GM19468 (cell line): ENCODE measurements around the gene NOM1.

Experiments
- ATAC-seq: cut with Tn5 transposase; IDR thresholded peaks from one replicate; pipeline ENCODE4 v1.9.1; 2021; ENCODE audit warnings: mild to moderate bottlenecking, moderate library complexity, moderate number of reproducible peaks; ENCODE audit not compliant: unreplicated experiment; ENCODE audit errors: extremely low read depth

NOM1 gene

DNA sequence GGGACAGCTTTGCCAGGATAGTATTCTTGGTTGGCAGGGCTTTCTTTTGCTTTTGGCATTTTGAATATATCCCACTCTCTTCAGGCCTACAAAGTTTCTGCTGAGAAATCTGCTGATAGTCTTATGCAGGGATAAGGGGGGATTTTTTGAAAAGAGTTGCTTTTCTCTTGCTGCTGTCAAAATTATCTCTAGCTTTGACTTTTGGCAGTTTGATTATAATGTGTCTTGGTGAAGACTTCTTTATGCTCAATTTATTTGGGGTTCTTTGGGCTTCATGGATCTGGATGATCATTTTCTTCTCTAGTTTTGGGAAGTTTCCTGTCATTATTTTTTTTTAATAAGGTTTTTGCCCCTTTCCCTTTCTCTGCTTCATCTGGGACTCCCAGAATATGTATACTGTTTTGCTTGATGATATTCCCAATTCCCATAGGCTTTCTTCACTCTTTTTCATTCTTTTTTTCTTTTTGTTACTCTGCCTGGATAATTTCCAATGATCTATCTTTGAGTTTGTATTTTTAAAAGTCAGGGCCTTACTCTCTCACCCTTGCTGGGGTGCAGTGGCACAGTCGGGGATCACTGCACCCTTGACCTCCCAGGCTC lies 29.6 kb downstream of the NOM1 start:
- ATAC-seq: no peak

DNA sequence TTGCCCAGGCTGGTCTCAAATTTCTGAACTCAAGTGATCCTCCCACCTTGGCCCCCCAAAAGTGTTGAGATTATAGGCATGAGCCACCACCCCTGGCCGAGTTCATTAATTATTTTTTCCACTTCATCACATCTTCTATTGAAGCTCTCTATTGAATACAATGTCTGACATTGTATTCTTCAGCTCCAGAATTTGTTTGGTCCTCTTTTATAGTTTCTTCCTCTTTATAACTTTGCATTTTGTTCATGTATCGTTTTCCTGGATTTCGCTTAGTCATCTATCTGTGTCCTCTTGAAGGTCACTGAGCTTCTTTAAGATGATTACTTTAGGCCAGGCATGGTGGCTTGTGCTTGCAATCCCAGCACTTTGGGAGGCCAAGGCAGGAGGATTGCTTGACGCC lies 30.2 kb downstream of the NOM1 start:
- no peak for ATAC-seq

DNA sequence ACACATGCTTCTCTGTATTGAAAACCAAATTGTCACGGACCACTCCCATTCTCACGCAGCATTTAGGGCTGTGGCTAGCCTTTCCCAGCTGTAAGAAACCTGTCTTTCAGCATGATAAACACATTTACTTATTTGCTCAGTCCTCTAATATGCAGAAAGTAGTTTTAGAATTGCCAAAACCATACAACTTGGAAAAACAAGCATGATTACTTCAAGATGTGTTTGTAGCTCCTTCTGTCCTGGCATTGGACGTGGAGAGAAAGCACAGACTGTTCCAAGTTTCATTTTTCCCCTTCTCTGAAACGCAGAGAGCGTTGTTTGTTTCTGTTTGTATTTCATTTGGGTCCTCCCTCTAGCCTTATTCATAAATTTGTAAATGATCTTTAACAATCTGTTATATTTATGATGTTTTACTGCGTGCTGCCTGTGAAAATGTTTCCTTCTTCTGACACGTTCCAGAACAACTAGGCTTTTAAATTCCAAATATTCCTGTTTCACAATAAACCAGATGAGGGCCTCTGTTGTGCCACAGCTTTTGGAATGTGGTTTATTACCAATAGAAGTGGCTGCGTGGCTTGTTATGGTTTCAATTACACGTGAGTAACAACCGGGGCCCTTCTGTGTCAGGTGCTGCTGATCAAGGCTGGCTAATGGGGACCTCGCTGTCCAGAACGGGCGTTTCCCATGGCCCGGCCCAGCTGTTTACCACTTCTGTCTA lies 34.8 kb downstream of the NOM1 start:
- ATAC-seq: no peak

DNA sequence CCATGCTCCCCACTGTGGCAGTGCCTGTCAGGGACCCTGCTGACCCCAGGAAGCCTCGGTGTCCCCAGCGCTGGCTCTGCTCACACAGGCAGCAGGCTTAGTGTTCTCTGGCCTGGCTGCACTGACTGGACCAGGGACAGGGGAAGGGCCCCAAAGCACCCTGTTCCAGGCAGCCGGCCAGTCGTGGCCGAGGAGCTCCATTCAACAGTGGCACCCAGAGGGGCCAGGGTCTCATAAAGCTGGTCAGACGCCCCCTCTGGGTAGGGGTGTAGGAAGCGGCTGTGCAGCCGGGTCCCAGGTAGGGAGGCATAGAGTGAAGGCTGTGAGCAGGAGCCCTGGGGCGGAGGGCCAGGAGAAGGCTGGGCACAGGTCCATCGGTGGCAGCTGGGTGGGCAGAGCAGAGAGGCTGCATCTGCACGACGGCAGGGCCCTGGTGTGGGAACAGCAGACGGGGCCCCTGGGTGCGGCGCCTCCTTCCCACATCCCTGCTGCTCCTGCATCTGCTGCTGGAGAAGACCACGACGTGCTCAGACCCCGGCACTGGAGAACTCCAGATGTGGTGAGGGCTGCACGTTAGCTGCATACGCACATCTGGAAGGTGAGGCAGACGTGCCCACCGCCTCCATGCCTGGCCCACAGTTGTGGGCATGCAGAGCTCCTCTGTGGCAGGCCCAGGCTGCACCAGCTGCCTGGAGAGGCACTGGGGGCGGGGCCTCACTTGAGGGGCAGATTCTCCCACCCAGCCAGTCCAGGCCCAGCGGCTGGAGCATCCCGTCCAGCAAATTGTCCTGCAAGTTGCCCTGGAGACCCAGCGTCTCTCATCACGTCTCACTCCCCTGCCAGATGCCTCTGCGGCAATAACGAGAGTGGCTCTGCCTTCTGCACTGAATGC lies 35.8 kb downstream of the NOM1 start:
- ATAC-seq: no peak

DNA sequence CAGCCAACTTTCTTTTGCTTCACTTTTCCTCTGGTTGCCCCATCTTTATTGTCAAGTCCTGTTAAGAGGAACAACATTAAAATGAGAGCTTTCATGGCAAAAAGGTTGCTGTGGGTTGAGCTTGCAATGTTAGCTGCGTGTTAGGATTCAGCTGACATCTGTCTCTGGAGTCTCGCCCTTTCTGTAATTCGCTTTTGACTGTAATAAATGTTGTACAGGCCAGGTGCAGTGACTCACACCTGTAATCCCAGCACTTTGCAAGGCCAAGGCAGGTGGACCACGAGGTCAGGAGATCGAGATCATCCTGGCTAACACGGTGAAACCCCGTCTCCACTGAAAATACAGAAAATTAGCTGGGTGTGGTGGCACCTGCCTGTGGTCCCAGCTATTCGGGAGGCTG lies 36.9 kb downstream of the NOM1 start:
- no peak for ATAC-seq

DNA sequence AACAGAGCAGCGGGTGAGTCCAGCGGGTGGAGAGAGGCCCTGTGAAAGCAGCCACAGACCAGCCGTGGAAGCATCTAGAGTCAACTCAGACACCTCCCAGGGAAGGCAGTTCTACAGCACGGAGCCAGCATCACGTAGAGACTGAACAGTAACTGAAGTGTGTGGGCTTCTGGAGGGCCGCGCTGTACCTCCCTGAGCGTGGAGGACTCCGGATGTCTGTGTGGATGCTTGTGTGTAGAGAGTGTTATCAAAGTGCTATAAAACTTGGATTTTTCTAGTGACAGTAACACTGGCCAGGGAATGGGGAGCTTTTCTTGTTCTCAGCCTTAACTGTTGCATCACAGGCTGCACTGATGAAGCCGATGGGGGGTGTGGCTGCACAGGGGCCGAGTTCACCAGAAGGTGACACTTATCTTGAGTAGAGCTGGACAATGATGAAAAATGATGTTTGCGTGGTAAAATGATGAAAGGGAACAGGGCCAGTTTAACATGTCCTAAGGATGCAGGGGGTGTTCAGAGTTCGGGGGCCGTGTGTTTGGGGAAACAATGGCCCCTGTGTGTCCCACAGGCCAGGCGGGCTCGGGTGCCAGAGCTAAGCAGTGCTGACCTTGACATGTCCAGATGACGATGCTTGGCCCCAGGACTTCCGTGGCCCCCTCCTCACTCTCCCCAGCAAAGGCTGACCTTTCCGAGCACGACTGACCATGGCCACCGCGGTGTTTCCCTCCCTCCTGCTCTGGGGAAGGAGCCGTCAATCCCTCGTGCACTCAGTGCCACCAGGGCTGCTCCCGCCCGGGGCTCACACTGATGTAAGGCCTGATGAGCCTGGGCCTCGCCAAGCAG lies 39.1 kb downstream of the NOM1 start:
- ATAC-seq: no peak

DNA sequence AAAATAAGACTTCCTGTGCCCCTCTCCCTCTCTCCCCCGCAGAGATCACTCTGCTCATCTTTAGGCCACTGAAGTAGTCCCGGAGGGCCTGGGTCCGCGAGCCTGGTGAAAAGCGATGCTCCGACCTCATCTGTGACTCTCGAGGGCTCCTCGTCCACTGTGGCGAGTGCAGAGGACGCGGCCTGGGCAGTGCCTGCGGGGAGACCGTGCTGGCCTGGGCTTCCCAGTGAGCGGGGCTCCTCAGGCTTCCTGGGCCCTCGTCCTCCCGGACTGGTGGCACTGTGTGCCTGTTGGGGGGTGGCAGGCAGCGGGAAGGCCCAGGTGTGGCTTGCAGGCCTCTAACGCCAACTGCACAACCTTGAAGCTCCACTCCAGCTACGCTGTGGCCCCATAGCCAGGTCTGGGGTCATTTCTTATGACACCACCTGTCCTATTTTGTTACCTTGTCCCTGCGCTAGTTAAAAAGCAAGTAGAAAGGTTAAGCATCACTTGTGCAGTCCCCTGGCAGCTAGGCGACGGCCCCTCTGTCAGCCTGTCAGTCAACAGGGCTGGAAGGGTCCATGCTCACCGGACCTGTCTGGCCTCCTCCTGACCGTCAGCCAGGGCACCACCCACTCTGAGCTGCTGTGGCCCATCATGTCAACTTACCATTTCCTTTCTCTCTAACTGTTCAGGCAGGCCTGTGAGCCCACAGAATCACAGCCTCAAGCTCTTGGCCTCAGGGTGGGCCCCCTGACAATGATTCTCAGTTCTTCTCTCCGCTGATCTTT lies 40.4 kb downstream of the NOM1 start:
- ATAC-seq: no peak

DNA sequence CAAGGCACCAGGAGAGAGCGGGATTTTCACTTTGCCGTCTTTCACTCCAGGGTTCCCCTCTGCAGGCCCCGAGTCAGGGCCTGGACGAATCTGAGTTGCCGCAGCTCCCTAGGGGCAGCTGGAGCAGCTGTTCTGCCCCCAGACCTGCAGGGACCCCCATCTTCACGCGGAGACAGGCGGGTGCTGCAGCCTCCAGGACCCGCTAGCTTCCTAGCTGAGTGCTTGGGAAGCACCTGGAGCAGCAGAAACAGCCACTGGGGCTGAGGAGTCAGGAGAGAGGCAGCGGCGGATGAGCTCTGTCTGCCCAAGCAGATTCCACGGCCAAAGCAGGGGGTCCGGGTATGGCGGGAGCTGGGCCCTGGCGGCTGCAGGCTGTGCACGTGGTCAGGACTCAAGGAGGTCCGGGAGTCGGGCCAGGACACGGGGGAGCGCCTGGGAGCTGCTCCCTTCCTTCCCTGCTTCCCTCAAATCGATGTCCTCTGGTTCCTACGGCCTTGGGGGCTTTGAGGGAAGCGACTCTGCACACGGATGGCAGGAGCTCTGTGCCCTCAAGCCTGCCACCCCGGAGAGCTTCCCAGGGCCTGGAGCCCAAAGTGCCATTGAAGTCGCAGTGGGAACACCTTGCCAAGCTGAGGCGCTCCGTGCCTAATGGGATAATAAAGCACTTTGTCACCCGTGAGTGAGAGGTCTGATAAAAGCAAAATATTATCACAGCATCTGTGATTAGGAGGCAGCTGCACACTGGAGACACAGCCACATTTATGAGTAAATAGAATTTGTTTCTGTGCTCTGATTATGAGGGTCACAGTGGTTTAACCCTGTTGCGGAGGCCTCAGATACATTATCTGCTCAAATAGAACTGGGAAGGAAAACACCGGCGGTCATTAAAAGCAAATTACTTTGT lies 43.8 kb downstream of the NOM1 start:
- no peak for ATAC-seq

DNA sequence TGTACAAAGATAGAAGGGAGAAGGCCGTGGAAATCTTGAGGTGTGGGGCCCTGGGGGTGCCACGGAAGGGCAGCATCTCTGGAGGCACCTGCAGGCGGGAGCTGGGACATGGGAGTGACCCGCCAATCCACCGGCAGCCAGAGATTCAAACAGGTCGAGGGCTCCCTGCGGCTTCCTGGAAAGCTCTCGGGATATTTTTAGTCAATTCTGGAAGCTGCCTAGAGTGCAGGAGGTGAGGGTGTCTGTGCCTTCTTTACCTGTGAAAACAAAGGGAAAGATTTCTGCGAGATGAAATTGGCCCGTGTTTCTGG lies 44.4 kb downstream of the NOM1 start:
- no peak for ATAC-seq

DNA sequence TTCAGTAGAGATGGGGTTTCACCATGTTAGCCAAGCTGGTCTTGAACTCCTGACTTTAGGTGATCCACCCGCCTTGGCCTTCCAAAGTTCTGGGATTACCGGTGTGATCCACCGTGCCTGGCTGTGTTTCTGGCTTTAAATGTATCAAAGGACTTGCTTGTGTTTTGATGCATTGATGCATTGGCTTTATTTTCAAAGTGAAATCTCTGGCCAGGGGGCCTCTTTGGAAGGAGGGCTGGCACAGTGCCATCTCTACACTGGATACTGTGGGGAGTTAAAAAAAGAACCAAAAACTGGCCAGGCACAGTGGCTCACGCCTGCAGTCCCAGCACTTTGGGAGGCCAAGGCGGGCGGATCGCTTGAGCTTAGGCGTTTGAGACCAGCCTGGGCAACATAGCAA lies 44.9 kb downstream of the NOM1 start:
- no peak for ATAC-seq

DNA sequence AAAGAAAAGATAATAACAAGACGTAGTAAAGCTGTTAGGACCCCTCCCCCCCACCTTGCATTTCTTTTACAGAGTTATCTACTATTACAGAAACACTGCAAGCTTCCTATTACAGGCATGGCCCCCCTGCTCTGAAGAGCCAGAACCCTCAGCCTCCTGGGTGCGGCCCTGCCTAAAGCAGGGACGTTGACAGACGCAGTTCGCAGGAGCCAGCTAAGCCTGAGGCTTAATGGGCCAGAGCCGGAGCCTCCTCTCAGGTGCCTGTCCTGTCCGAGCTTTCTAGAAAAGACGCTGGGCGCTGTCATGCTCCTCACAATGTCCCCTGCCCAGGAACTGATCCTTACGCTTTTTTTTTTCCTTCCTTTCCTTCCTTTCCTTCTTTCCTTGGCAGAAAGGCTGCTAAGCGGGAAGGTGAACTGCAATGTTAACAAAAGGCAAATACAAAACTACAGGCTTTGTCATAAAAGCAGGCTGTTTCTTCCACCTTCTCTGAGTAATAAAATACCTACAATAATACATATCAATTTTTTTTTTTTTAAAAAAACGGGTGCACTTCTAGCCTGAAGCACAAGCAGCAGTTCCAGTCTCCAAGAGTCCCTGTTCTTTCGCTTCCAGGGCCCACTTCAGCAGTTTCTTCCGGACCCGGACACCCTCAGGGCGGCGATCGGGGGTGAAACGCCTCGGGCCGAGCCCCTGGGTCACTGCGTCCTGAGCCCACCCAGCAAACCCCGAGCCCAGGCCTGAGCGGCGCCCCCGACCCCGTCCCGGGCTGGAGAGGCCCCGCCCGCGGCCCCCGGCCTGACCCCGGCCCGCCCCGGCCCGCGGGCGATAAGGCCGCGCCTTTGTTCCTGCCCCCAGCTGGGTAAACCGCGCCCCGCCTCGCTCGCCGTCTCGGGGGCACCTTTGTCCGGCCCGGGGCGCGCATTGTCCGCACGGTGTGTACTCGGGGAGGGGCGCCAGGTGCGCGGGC lies 49.8 kb downstream of the NOM1 start:
- no peak for ATAC-seq

DNA sequence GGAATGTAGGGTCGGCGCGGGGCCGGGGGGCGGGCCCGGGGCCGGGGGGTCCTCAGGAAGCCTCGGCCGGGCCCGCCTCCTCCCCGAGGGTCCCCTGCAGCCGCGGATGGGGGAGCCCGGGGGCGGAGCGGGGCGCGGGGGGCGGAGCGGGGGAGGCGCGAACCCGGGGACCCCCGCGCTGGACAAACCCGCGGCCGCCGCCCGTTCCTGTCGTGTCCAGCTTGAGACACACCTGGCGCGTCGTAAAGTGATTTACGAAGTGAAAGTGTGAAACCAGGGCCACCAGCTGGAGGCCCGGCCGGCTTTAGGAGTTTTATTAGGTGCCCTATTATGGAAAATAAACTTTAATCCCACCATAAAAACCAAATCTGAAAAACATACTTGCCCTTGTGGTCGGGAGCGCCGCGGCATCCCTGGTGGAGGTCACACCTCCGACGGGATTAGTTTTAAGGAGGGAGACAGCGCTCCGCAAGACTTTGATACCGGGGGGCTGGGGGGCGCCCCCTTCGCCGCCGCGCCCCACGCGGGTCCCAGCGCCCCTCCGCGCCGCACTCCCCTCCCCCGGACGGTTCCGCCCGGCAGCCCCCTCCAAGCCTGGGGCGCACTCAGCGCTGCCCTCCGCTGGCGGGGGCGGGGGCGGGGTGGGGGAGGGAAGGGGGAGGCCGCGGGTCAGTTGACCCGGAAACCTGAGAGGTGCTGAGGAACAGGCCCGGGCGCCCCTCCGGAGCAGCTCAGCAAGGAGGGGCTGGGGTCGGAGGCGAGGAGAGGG lies 50.6 kb downstream of the NOM1 start:
- ATAC-seq: no peak

DNA sequence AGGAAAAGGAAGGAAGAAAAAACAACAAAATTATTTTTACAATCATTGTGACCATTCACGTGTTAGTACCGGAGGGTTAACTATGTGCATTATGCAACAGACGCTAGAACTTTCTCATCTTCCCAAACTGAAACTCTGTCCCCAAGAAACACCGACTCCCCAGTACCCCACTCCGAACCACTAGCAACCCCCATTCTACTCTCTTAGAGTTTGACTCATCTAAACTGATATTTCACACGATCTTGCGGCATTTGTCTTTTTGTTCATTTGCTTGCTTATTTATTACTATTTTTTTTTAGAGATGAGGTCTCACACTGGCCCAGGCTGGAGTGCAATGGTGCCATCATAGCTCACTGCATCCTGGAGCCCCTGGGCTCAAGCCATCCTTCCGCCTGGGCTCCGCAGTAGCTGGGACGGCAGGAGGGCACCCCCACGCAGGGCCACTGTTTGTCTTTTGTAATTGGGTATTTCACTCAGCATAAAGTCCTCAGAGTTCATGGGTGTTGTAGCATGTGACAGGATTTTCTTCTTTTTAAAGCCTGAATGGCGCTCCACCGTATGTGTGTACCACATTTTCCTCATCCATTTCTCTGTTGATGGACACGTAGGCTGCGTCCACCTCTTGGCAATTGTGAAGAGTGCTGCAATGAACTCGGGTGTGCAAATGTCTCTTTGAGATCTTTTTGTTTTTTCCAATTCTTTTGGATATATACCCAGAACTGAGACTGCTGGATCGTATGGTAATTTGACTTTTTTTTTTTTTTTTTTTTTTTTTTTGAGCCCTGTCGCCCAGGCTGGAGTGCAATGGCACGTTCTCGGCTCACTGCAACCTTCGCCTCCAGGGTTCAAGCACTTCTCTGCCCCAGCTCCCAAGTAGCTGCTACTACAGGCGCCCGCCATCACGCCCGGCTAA lies 51.5 kb downstream of the NOM1 start:
- no peak for ATAC-seq

DNA sequence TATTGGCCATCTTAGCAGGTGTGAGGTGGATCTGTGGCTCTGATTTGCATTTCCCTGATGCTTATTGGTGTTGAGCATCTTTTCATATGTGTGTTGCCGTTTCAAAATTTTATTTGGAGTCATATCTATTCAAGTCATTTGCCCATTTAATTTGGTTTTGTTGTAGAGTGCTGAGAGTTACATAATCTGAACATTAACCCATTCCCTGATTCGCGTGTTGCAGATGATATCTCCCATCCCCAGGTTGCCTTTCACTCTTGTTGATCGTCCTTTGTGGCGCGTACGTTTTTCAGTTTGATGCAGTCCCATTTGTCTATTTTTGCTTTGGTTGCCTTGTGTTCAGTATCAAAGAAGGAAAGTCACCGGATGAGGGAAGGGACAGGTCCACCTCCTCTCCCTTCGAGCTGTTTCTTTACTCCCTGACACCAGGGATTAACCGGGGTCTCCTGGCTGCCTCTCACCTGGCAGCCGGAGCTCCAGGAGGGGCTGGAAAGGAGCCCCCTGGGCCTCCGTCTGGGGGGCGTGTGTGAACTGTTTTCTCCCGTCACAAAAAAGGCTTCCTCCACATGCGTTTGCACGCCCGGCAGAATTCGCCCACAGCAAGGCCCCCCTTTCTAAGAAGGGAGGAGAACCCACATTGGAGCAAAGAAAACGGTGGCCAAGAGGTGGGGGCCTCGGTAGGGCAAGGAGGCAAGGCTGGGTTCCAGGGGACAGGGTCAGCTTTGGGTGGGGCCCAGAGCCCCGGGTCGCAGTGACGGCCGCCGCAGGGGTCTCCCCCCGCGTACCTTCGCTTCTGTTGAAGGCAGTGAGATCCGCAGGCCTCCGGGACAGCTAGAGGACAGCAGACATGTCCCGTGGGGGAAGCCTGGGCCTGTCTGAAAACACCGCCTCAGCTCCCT lies 52.7 kb downstream of the NOM1 start:
- ATAC-seq: no peak

DNA sequence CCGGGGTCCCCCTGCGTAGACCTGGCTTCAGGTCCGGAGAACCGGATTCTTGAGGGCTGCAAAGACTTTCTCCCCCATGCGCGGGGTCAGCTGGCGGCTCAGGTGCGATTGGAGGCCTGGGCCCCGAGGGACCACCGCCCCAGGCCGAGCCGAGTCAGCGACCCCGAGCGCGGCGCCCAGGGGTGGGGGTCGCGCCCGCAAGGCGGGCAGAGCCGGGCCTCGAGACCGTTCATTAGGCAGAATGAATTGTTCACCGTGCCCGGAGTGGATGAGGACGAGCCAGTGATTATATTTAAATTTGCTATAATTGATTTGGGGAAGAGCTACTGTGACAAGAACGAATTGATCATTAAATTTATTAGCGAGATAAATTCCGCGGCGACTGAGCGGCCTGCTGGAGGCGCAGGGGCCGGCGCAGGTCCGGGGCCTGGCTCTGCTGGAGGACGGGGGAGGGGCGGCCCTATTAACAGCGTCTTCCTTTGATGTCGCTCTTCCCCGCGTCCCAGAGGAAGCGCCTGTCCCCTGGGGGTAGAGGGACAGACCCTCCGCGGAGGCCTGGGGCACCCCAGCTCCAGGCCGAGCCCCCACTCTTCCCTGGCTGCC lies 53.4 kb downstream of the NOM1 start:
- no peak for ATAC-seq
